ENCODE results near the gene SAPCD1. TPM values are rescaled to one million over a fixed set of nuclear protein-coding genes. Genes with fewer than 3 reads are reported as not detected.
"Not testable (repeated sequence)": the region's sequence is repeated elsewhere in the genome, so short reads cannot be mapped to it uniquely, and the experiment has no call there.

The SAPCD1 gene
- total RNA-seq, 1 experiment from 2014 or later: 3.2 TPM

GRCh38 chr6:31792761-31793171 lies 30.3 kb downstream of the SAPCD1 start:
- peaks cover 3% of the 10 kb centered on the region for H3K23me2 ChIP-seq (ENCODE audit: insufficient read length, low read depth, low read length, poor library complexity, severe bottlenecking)
- H2BK20ac ChIP-seq (ENCODE audit: low read depth, low read length, poor library complexity, severe bottlenecking): no peak overlapping the region
- no peak for DNase-seq
- H3K79me2 ChIP-seq (ENCODE audit: insufficient read depth, low read length): peaks cover 2% of the 10 kb centered on the region; the same call in 1 of the 2 replicates
- H2BK5ac ChIP-seq (ENCODE audit: insufficient read length, low read length): no peak overlapping the region
- H4K5ac ChIP-seq (ENCODE audit: insufficient read length, low read depth, low read length): no peak overlapping the region
- H3K14ac ChIP-seq (ENCODE audit: insufficient read depth, low read length): no peak overlapping the region
- TF ChIP-seq CTCF (conservative IDR thresholded peaks at IDR 0.05): no peak
- no peak overlapping the region for H3K9ac ChIP-seq (ENCODE audit: extremely low read depth, insufficient read length, low read length)
- H4K8ac ChIP-seq (replicated peaks; ENCODE audit: insufficient read length, low read depth, low read length): no peak overlapping the region
- no peaks in the 10 kb centered on the region for H3K27me3 Mint-ChIP-seq (ENCODE audit: low read depth)
- no peak overlapping the region; a peak in 1 of 5 replicates for H3K4me3 Mint-ChIP-seq
- H2BK120ac ChIP-seq (ENCODE audit: low read depth, low read length, poor library complexity, severe bottlenecking): no peak overlapping the region
- no peak overlapping the region for H3K23ac ChIP-seq (ENCODE audit: insufficient read length, low read depth, low read length)
- H4K91ac ChIP-seq (ENCODE audit: insufficient read length, low read depth, low read length): no peak overlapping the region
- no peak overlapping the region for H2AK5ac ChIP-seq (ENCODE audit: insufficient read length, low read length)
- no peak overlapping the region for H3K18ac ChIP-seq (ENCODE audit: insufficient read length, low read depth, low read length)
- H3K4me2 ChIP-seq (ENCODE audit: insufficient read depth, insufficient read length, low read length): no peak overlapping the region
- no peaks in the 10 kb centered on the region for H3K27me3 ChIP-seq (ENCODE audit: insufficient read depth, low read length)
- H3T11ph ChIP-seq (ENCODE audit: low read length): no peak overlapping the region
- H2BK12ac ChIP-seq (ENCODE audit: insufficient read length, low read depth, low read length): no peak overlapping the region
- no peaks in the 10 kb centered on the region for H3K9me3 ChIP-seq (ENCODE audit: control insufficient read depth, low read depth, low read length)
- H3K27ac ChIP-seq (ENCODE audit: insufficient read length, low read depth, low read length): no peak overlapping the region
- no peaks in the 10 kb centered on the region for H3K79me1 ChIP-seq (ENCODE audit: insufficient read depth, low read depth, low read length, poor library complexity, severe bottlenecking)
- H3K4ac ChIP-seq (ENCODE audit: low read depth, low read length): no peak overlapping the region
- WGBS (ENCODE audit: extremely low coverage, insufficient read length, low lambda C conversion rate): no CpG with 5 or more reads among the region's 12 CpGs
- peaks cover 10% of the 10 kb centered on the region in 2 experiments for H3K4me1 Mint-ChIP-seq
- no peaks in the 10 kb centered on the region for H3K4me1 ChIP-seq (ENCODE audit: insufficient read depth, low read length)
- H3K56ac ChIP-seq (ENCODE audit: insufficient read length, low read depth, low read length): no peak overlapping the region
- H3K36me3 Mint-ChIP-seq (ENCODE audit: insufficient read depth in 1 of 3, low read depth in 3 of 3): peaks cover 19 to 59% (median 46%) of the 10 kb centered on the region in 3 experiments
- H2AFZ ChIP-seq (ENCODE audit: low read length): no peak overlapping the region
- H4K20me1 ChIP-seq (ENCODE audit: control insufficient read depth, insufficient read depth, insufficient read length): peaks cover 3% of the 10 kb centered on the region
- H2BK15ac ChIP-seq (ENCODE audit: low read depth, low read length): no peak overlapping the region
- H3K9me3 Mint-ChIP-seq: no peaks in the 10 kb centered on the region
- H3K27ac Mint-ChIP-seq: peak overlapping the region in 1 of 3 experiments; percentile 59; a peak in 1 of 7 replicates

GRCh38 chr6:31793927-31794245 lies 31.4 kb downstream of the SAPCD1 start:
- H3K4ac ChIP-seq (ENCODE audit: low read depth, low read length); H3K27ac ChIP-seq (ENCODE audit: insufficient read length, low read depth, low read length); DNase-seq; H3K14ac ChIP-seq (ENCODE audit: insufficient read depth, low read length); H4K20me1 ChIP-seq (ENCODE audit: control insufficient read depth, insufficient read depth, insufficient read length); H2BK120ac ChIP-seq (ENCODE audit: low read depth, low read length, poor library complexity, severe bottlenecking); H2BK12ac ChIP-seq (ENCODE audit: insufficient read length, low read depth, low read length); H4K8ac ChIP-seq (replicated peaks; ENCODE audit: insufficient read length, low read depth, low read length); H3K23me2 ChIP-seq (ENCODE audit: insufficient read length, low read depth, low read length, poor library complexity, severe bottlenecking); H3K4me1 Mint-ChIP-seq; H2BK5ac ChIP-seq (ENCODE audit: insufficient read length, low read length); H3K27me3 ChIP-seq (ENCODE audit: insufficient read depth, low read length); H3K4me1 ChIP-seq (ENCODE audit: insufficient read depth, low read length); H3T11ph ChIP-seq (ENCODE audit: low read length); H3K27me3 Mint-ChIP-seq (ENCODE audit: low read depth); H3K9me3 Mint-ChIP-seq; H4K5ac ChIP-seq (ENCODE audit: insufficient read length, low read depth, low read length); H3K56ac ChIP-seq (ENCODE audit: insufficient read length, low read depth, low read length); H2AK5ac ChIP-seq (ENCODE audit: insufficient read length, low read length); H2BK20ac ChIP-seq (ENCODE audit: low read depth, low read length, poor library complexity, severe bottlenecking); H4K91ac ChIP-seq (ENCODE audit: insufficient read length, low read depth, low read length); H2AFZ ChIP-seq (ENCODE audit: low read length); H3K18ac ChIP-seq (ENCODE audit: insufficient read length, low read depth, low read length); H3K23ac ChIP-seq (ENCODE audit: insufficient read length, low read depth, low read length); H3K79me1 ChIP-seq (ENCODE audit: insufficient read depth, low read depth, low read length, poor library complexity, severe bottlenecking); H3K9me3 ChIP-seq (ENCODE audit: control insufficient read depth, low read depth, low read length); H3K27ac Mint-ChIP-seq; H3K79me2 ChIP-seq (ENCODE audit: insufficient read depth, low read length); H2BK15ac ChIP-seq (ENCODE audit: low read depth, low read length): not testable (repeated sequence)
- Histone ChIP-seq H3K9ac (ENCODE audit: extremely low read depth, insufficient read length, low read length) (peak overlapping the region; percentile 26), H3K4me2 (ENCODE audit: insufficient read depth, insufficient read length, low read length) (peak overlapping the region; percentile 77)
- H3K36me3 Mint-ChIP-seq (ENCODE audit: insufficient read depth in 1 of 3, low read depth in 3 of 3): peaks cover 19 to 61% (median 53%) of the 10 kb centered on the region in 3 experiments
- peak overlapping the region; percentile 98 for H3K4me3 Mint-ChIP-seq
- no CpG with 5 or more reads among the region's 6 CpGs for WGBS (ENCODE audit: extremely low coverage, insufficient read length, low lambda C conversion rate)
